Glutamatergic neuron (in vitro differentiated cells): Measurements from ENCODE around the gene CCBE1. TPM values are rescaled to one million over a fixed set of nuclear protein-coding genes. Genes with fewer than 3 reads are reported as not detected.

Source experiments
- DNase-seq: peaks from one replicate; pipeline ENCODE4 v3.0.0; 2022
- H3K27ac Mint-ChIP-seq: one replicate; pipeline ENCODE4 v1.8.0; 2020; ENCODE audit warnings: mild to moderate bottlenecking, mixed read lengths, inconsistent platforms; ENCODE audit not compliant: unreplicated experiment
- H3K27me3 Mint-ChIP-seq: one replicate; pipeline ENCODE4 v1.8.0; 2020; ENCODE audit warnings: mild to moderate bottlenecking, moderate library complexity, mixed read lengths, inconsistent platforms; ENCODE audit not compliant: unreplicated experiment
- H3K36me3 Mint-ChIP-seq: one replicate; pipeline ENCODE4 v1.8.0; 2020; ENCODE audit warnings: mild to moderate bottlenecking, mixed read lengths, inconsistent platforms; ENCODE audit not compliant: unreplicated experiment
- H3K4me1 Mint-ChIP-seq: one replicate; pipeline ENCODE4 v1.8.0; 2020; ENCODE audit warnings: mild to moderate bottlenecking, low read depth, mixed read lengths, inconsistent platforms; ENCODE audit not compliant: unreplicated experiment
- H3K4me3 Mint-ChIP-seq: one replicate; pipeline ENCODE4 v1.8.0; 2020; ENCODE audit warnings: mild to moderate bottlenecking, mixed read lengths, inconsistent platforms; ENCODE audit not compliant: unreplicated experiment
- H3K9me3 Mint-ChIP-seq: one replicate; pipeline ENCODE4 v1.8.0; 2020; ENCODE audit warnings: mild to moderate bottlenecking, moderate library complexity, mixed read lengths, inconsistent platforms; ENCODE audit not compliant: unreplicated experiment
- total RNA-seq: library from RNA; stranded (reverse); fragmentation: NEBNext Ultra II Directional; extraction: Animal tissue kit (Norgen Biotek cat#: 25700); gene quantifications from one replicate; pipeline ENCODE4 v1.2.1, GENCODE V29; 2021; ENCODE audit not compliant: unreplicated experiment
- TF ChIP-seq, protein P1 (sequence below): fragments of 200-600 bp; sonication (generic); IDR thresholded peaks from one replicate; pipeline ENCODE4 v1.5.0; 2021; ENCODE audit not compliant: partially characterized antibody, unreplicated experiment

CCBE1 gene
- total RNA-seq, 1 donor from 2014 or later = 0.81 TPM

DNA sequence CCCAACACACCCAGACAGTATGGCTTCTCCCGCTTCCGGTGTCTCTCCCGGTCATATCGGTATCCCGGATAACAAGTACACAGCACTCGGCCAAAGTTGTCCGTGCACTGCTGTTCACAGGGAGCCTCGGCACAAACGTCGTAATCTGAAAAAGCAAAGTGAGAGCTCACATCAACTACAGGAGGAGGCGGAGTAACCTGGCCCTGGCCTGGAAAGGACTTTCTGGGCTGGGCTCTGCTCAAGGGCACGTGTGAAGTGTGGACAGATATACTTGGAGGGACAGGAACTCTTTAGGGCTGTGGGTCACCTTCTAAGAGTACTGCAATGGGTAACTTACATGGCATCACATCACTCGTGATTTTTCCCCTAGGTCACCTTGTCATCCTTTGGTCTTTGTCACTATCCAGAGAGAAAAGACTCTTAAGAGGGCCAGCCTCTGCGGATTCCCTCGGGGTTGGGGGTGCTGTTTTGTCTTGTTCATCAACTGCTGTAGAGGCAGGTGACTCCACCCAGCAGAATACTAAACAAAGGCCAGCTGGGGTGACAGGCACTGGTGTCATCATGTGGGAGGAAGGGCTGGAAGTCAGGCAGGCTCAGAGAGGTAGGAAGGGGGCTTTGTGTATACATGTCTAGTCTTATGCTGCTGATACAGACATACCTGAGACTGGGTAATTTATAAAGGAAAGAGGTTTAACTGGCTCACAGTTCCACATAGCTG is 227.6 kb downstream of the CCBE1 start:
- TF ChIP-seq, protein P1, sequence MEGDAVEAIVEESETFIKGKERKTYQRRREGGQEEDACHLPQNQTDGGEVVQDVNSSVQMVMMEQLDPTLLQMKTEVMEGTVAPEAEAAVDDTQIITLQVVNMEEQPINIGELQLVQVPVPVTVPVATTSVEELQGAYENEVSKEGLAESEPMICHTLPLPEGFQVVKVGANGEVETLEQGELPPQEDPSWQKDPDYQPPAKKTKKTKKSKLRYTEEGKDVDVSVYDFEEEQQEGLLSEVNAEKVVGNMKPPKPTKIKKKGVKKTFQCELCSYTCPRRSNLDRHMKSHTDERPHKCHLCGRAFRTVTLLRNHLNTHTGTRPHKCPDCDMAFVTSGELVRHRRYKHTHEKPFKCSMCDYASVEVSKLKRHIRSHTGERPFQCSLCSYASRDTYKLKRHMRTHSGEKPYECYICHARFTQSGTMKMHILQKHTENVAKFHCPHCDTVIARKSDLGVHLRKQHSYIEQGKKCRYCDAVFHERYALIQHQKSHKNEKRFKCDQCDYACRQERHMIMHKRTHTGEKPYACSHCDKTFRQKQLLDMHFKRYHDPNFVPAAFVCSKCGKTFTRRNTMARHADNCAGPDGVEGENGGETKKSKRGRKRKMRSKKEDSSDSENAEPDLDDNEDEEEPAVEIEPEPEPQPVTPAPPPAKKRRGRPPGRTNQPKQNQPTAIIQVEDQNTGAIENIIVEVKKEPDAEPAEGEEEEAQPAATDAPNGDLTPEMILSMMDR = no peak
- Mint-ChIP-seq H3K4me3 (no peak overlapping the region), H3K27me3 (peaks cover 9% of the 10 kb centered on the region), H3K9me3 (no peaks in the 10 kb centered on the region), H3K27ac (no peak overlapping the region), H3K4me1 (no peaks in the 10 kb centered on the region), H3K36me3 (peaks cover 5% of the 10 kb centered on the region)
- DNase-seq = no peak

DNA sequence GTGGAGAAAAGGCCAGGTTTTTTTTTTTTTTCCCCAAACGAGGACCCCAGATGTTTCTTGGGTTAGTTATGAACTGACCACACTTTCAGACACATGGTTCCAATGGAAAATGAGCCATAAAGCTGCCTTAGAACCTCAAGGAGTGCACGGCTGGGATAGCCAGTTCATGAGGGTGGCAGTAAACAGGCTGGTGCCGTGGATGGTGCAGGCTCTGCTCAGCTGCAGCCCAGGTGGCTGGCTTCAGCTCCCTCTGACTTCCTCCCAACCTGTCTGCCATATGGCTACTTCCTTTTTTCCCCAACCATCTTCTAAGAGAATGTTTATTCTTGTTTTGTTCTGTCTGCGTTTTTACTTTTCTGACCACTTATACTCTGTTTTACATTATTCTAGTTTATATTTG is 228.4 kb downstream of the CCBE1 start:
- Mint-ChIP-seq H3K4me1 (no peaks in the 10 kb centered on the region), H3K9me3 (no peaks in the 10 kb centered on the region), H3K27me3 (peaks cover 9% of the 10 kb centered on the region), H3K27ac (no peak overlapping the region), H3K36me3 (peaks cover 5% of the 10 kb centered on the region), H3K4me3 (no peak overlapping the region)
- DNase-seq = no peak
- TF ChIP-seq, protein P1 = no peak

DNA sequence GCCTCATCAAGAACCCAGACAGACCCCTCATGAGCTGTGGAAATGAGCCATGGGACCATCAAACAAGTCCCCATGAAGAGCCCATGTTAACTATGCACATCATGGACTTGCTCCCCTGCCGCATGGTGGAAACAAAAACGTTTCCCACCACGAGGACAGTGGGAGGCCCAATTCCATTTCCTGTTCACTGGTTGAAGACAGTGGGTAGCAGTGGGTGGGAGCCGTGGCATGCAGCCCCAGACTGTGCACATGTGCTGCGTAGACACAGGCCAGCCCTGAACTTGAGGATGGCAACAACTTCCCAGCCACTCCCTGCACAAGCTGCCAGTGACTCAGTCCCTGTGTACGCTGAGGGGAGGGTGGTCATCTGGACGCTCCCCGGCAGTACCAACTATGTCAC is 229.7 kb downstream of the CCBE1 start:
- TF ChIP-seq, protein P1 = no peak
- Mint-ChIP-seq H3K27ac (no peak overlapping the region), H3K36me3 (peaks cover 5% of the 10 kb centered on the region), H3K4me3 (no peak overlapping the region), H3K9me3 (no peaks in the 10 kb centered on the region), H3K27me3 (peaks cover 9% of the 10 kb centered on the region), H3K4me1 (no peaks in the 10 kb centered on the region)
- no peak for DNase-seq

DNA sequence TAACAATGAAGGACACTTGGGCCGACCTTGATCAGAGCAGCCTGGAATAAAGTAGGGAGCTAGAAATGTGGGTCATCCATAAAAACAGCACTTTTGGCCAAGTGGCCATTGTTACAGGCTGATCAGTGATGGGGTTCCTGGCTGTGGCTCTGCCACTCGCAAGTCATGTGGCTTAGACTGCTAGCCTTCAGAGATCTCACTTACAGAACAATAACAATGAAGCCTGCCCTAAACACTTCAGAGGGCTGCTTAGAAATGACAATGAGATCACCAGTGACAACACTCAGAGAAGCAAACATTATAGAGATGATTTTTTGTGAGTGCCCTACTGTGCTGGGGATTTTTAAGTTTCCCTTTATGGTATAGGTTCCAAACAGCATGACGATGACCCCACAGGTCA is 230.2 kb downstream of the CCBE1 start:
- TF ChIP-seq, protein P1 = no peak
- no peak for DNase-seq
- Mint-ChIP-seq H3K4me1 (no peaks in the 10 kb centered on the region), H3K27me3 (peaks cover 9% of the 10 kb centered on the region), H3K4me3 (no peak overlapping the region), H3K9me3 (no peaks in the 10 kb centered on the region), H3K27ac (no peak overlapping the region), H3K36me3 (peaks cover 5% of the 10 kb centered on the region)

DNA sequence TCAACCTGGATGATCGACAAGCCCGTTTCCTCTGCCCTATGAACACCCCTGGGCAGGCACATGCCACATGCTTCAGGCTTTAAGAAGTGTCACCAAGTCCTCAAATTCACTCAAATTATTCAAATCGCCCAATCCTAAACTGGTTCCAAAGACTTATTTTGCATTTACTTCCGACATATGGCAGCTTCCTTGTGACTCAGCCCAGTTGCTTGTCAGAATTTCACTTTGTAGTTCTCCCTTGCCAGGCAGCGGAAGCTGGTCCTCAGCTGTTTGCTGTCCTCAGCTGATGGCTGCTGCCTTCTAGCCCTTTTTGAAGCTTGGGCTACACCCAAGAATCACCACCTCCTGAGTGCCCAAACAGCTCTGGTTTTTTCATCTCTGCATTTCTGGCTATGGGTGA is 232.7 kb downstream of the CCBE1 start:
- TF ChIP-seq, protein P1 = no peak

More for the DNA sequence above, 232.7 kb downstream of the CCBE1 start:
- no peak for DNase-seq
- Mint-ChIP-seq H3K4me1 (peaks cover 5% of the 10 kb centered on the region), H3K27me3 (peaks cover 5% of the 10 kb centered on the region), H3K9me3 (peaks cover 1% of the 10 kb centered on the region), H3K36me3 (peaks cover 5% of the 10 kb centered on the region), H3K4me3 (no peak overlapping the region), H3K27ac (no peak overlapping the region)
